Neural cell (in vitro differentiated cells): ENCODE data around the gene ELP4. TPM values are rescaled to one million over a fixed set of nuclear protein-coding genes. Genes with fewer than 3 reads are reported as not detected.
A peak's percentile ranks its signal among the peaks of the same experiment; 100 is the strongest.

Source experiments
- H2AFZ ChIP-seq: fragments of 200-600, 300-800 bp; sonication (generic), shearing (Covaris generic); 2 replicates; pipeline ENCODE4 v1.6.0; 2014; ENCODE audit warnings: low read depth, mild to moderate bottlenecking, antibody characterized with exemption, low read length, moderate library complexity
- H3F3A ChIP-seq: fragments of 200-600 bp; shearing (Covaris generic); 2 replicates; pipeline ENCODE4 v1.6.1; 2016; ENCODE audit warnings: mild to moderate bottlenecking, moderate library complexity, mixed read lengths, antibody characterized with exemption, low read length; ENCODE audit not compliant: insufficient read depth, poor library complexity, severe bottlenecking
- H3K27ac ChIP-seq: fragments of 200-600, 300-800 bp; sonication (generic), shearing (Covaris generic); 2 replicates; pipeline ENCODE4 v1.5.1; 2014; ENCODE audit warnings: mild to moderate bottlenecking, low read length, moderate library complexity
- H3K27me3 ChIP-seq: fragments of 300-800, 200-600 bp; sonication (generic), shearing (Covaris generic); 2 replicates; pipeline ENCODE4 v1.6.0; 2014; ENCODE audit warnings: mild to moderate bottlenecking, low read depth, low read length, moderate library complexity; ENCODE audit not compliant: insufficient read depth
- H3K36me3 ChIP-seq: fragments of 300-800, 200-600 bp; sonication (generic), shearing (Covaris generic); 2 replicates; pipeline ENCODE4 v1.5.1; 2014; ENCODE audit warnings: mild to moderate bottlenecking, antibody characterized with exemption, low read length, moderate library complexity; ENCODE audit not compliant: insufficient read depth
- H3K4me2 ChIP-seq: fragments of 300-800, 200-600 bp; sonication (generic), shearing (Covaris generic); 2 replicates; pipeline ENCODE4 v1.6.0; 2014; ENCODE audit warnings: mild to moderate bottlenecking, low read length
- H3K4me3 ChIP-seq: fragments of 300-800, 200-600 bp; sonication (generic), shearing (Covaris generic); 2 replicates; pipeline ENCODE4 v1.5.1; 2014; ENCODE audit warnings: mild to moderate bottlenecking, low read length, moderate library complexity
- H3K79me2 ChIP-seq: fragments of 200-600 bp; shearing (Covaris generic); replicated peaks from 2 replicates; pipeline ENCODE4 v1.6.0; 2014; ENCODE audit warnings: mild to moderate bottlenecking, low read length, moderate library complexity; ENCODE audit not compliant: insufficient read depth
- H3K9ac ChIP-seq: fragments of 300-800, 200-600 bp; sonication (generic), shearing (Covaris generic); 2 replicates; pipeline ENCODE4 v1.6.1; 2016; ENCODE audit warnings: mild to moderate bottlenecking, low read length, mixed read lengths
- H3K9me2 ChIP-seq: fragments of 200-600 bp; shearing (Covaris generic); 2 replicates; pipeline ENCODE4 v1.6.1; 2016; ENCODE audit warnings: mild to moderate bottlenecking, low read length, mixed read lengths; ENCODE audit not compliant: insufficient read depth
- H3K9me3 ChIP-seq: fragments of 200-600, 300-800 bp; sonication (generic), shearing (Covaris generic); 2 replicates; pipeline ENCODE4 v1.6.1; 2016; ENCODE audit warnings: mild to moderate bottlenecking, mixed run types, low read length, moderate library complexity, mixed read lengths
- H4K20me1 ChIP-seq: fragments of 200-600 bp; shearing (Covaris generic); 2 replicates; pipeline ENCODE4 v1.6.1; 2016; ENCODE audit warnings: mild to moderate bottlenecking, mixed run types; ENCODE audit not compliant: insufficient read depth
- EP300 ChIP-seq: fragments of 450-650 bp; conservative IDR thresholded peaks from 2 replicates; pipeline ENCODE4 v1.6.1; 2014; ENCODE audit warnings: antibody characterized with exemption, mild to moderate bottlenecking, moderate library complexity; ENCODE audit not compliant: poor library complexity, severe bottlenecking
- EZH2 ChIP-seq: fragments of 200-600, 300-800 bp; shearing (Covaris generic), sonication (generic); IDR thresholded peaks from 2 replicates; pipeline ENCODE4 v1.6.1; 2014; ENCODE audit warnings: antibody characterized with exemption, low read length, borderline replicate concordance, mild to moderate bottlenecking; ENCODE audit not compliant: insufficient read depth, poor library complexity, severe bottlenecking
- MXI1 ChIP-seq: fragments of 450-650 bp; conservative IDR thresholded peaks from 2 replicates; pipeline ENCODE4 v1.6.1; 2014; ENCODE audit warnings: antibody characterized with exemption, mild to moderate bottlenecking; ENCODE audit not compliant: poor library complexity, severe bottlenecking
- POLR2AphosphoS5 ChIP-seq: IDR thresholded peaks from 2 replicates; pipeline ENCODE4 v1.6.1; 2012
- RAD21 ChIP-seq: fragments of 450-650 bp; conservative IDR thresholded peaks from 2 replicates; pipeline ENCODE4 v1.6.1; 2014; ENCODE audit warnings: antibody characterized with exemption, mild to moderate bottlenecking, moderate library complexity
- REST ChIP-seq: IDR thresholded peaks from 2 replicates; pipeline ENCODE4 v1.6.1; 2012; ENCODE audit warnings: borderline replicate concordance
- SMC3 ChIP-seq: fragments of 450-650 bp; conservative IDR thresholded peaks from 2 replicates; pipeline ENCODE4 v1.6.1; 2014; ENCODE audit warnings: antibody characterized with exemption, mild to moderate bottlenecking, moderate library complexity; ENCODE audit not compliant: poor library complexity
- TAF1 ChIP-seq: IDR thresholded peaks from 2 replicates; pipeline ENCODE4 v1.6.1; 2012; ENCODE audit warnings: low read depth
- polyA plus RNA-seq: library from polyadenylated mRNA; depleted of rRNA; stranded (reverse); fragments of >200 nt; gene quantifications from 2 replicates; pipeline ENCODE4 v1.2.3, GENCODE V29; 2014
- TF ChIP-seq, protein P1 (sequence below): fragments of 450-650 bp; IDR thresholded peaks from 2 replicates; pipeline ENCODE4 v1.5.1; 2014; ENCODE audit warnings: antibody characterized with exemption, mild to moderate bottlenecking, moderate library complexity; ENCODE audit not compliant: poor library complexity, severe bottlenecking

Gene ELP4
- polyA plus RNA-seq, 1 donor from 2014 or later: 30.4 TPM

GRCh38 chr11:31809541-31809856 is 299.9 kb downstream of the ELP4 start:
- H3K4me3 ChIP-seq: peak overlapping the region; percentile 97
- peak overlapping the region; percentile 73 for H3K27ac ChIP-seq
- H3K27me3 ChIP-seq: peaks cover 64% of the 10 kb centered on the region
- H3K36me3 ChIP-seq: no peaks in the 10 kb centered on the region
- H3K79me2 ChIP-seq: peaks cover 54% of the 10 kb centered on the region
- no peaks in the 10 kb centered on the region for H3K9me3 ChIP-seq
- H2AFZ ChIP-seq: no peak overlapping the region
- H3K9me2 ChIP-seq: no peaks in the 10 kb centered on the region
- no peaks in the 10 kb centered on the region for H4K20me1 ChIP-seq
- peaks cover 12% of the 10 kb centered on the region for H3F3A ChIP-seq
- peak overlapping the region; percentile 77 for H3K9ac ChIP-seq
- TF ChIP-seq TAF1 (no peak), SMC3 (no peak), MXI1 (no peak), RAD21 (no peak), EZH2 (no peak), POLR2AphosphoS5 (no peak), EP300 (no peak), REST (no peak)
- TF ChIP-seq, protein P1, sequence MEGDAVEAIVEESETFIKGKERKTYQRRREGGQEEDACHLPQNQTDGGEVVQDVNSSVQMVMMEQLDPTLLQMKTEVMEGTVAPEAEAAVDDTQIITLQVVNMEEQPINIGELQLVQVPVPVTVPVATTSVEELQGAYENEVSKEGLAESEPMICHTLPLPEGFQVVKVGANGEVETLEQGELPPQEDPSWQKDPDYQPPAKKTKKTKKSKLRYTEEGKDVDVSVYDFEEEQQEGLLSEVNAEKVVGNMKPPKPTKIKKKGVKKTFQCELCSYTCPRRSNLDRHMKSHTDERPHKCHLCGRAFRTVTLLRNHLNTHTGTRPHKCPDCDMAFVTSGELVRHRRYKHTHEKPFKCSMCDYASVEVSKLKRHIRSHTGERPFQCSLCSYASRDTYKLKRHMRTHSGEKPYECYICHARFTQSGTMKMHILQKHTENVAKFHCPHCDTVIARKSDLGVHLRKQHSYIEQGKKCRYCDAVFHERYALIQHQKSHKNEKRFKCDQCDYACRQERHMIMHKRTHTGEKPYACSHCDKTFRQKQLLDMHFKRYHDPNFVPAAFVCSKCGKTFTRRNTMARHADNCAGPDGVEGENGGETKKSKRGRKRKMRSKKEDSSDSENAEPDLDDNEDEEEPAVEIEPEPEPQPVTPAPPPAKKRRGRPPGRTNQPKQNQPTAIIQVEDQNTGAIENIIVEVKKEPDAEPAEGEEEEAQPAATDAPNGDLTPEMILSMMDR: no peak
- H3K4me2 ChIP-seq: peak overlapping the region; percentile 68

DNA sequence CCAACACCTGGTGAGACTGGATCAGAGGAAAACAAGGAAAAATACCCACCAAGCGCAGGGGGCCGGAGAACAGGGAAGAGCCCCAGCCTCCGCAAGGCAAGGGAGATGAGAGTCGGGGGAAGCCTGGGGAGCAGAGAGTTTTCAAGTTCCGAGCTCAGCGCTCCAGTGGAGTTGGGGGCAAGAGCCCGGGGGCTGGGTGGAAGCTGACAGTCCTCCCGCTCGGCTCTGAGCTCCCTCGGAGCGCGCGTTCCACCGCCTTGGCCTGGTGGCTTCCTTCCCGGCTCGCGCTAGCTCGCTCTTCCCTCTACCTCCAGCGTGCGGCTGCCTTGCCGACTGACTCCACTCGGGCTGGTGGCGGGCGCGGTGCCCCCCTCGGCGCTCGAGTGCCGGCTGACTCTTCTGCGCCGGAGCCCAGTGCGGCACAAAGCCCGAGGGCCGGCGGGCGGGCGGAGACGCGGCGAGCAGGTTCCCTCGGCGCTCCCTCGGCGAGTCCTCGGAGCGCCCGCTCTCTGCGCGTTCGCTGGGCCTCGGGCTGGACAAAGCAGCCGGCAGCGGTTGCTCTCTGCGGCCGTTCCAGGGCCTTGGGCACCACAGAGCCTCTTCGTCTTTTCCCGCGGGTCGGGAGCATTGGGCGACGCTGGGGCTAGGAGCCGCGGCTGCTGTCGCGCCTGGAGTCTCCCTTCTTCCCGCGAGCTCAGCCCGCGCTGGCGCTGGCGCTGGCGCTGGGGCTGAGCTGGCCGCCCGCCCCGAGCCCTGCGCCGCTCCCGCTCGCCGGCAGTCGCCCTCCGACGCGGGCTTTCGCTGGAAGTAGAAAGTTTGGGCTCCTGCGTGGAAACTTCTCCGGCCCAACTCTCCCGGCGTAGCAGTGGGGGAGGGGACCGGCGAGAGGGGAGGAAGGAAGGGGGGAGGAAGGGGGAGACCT is 300.6 kb downstream of the ELP4 start:
- H3K79me2 ChIP-seq: peaks cover 48% of the 10 kb centered on the region
- H3K9me2 ChIP-seq: no peaks in the 10 kb centered on the region
- H3K27me3 ChIP-seq: peaks cover 70% of the 10 kb centered on the region
- H3K27ac ChIP-seq: peak overlapping the region; percentile 73
- H3K9me3 ChIP-seq: no peaks in the 10 kb centered on the region
- TF ChIP-seq RAD21 (peak; percentile 53), EP300 (no peak), EZH2 (no peak), MXI1 (peak; percentile 63), POLR2AphosphoS5 (peak; percentile 51), SMC3 (peak; percentile 45)
- H4K20me1 ChIP-seq: no peaks in the 10 kb centered on the region
- peak overlapping the region; percentile 97 for H3K4me3 ChIP-seq
- H3K4me2 ChIP-seq: peak overlapping the region; percentile 72
- peaks cover 12% of the 10 kb centered on the region for H3F3A ChIP-seq
- no peaks in the 10 kb centered on the region for H3K36me3 ChIP-seq
- peak overlapping the region; percentile 77 for H3K9ac ChIP-seq
- no peak overlapping the region for H2AFZ ChIP-seq
